Neural cell (in vitro differentiated cells): ENCODE data around the gene VASN. TPM values are rescaled to one million over a fixed set of nuclear protein-coding genes. Genes with fewer than 3 reads are reported as not detected.

Source experiments
- H2AFZ ChIP-seq: fragments of 200-600, 300-800 bp; sonication (generic), shearing (Covaris generic); 2 replicates; pipeline ENCODE4 v1.6.0; 2014; ENCODE audit warnings: low read depth, mild to moderate bottlenecking, antibody characterized with exemption, low read length, moderate library complexity
- H3F3A ChIP-seq: fragments of 200-600 bp; shearing (Covaris generic); 2 replicates; pipeline ENCODE4 v1.6.1; 2016; ENCODE audit warnings: mild to moderate bottlenecking, moderate library complexity, mixed read lengths, antibody characterized with exemption, low read length; ENCODE audit not compliant: insufficient read depth, poor library complexity, severe bottlenecking
- H3K27ac ChIP-seq: fragments of 200-600, 300-800 bp; sonication (generic), shearing (Covaris generic); 2 replicates; pipeline ENCODE4 v1.5.1; 2014; ENCODE audit warnings: mild to moderate bottlenecking, low read length, moderate library complexity
- H3K27me3 ChIP-seq: fragments of 300-800, 200-600 bp; sonication (generic), shearing (Covaris generic); 2 replicates; pipeline ENCODE4 v1.6.0; 2014; ENCODE audit warnings: mild to moderate bottlenecking, low read depth, low read length, moderate library complexity; ENCODE audit not compliant: insufficient read depth
- H3K36me3 ChIP-seq: fragments of 300-800, 200-600 bp; sonication (generic), shearing (Covaris generic); 2 replicates; pipeline ENCODE4 v1.5.1; 2014; ENCODE audit warnings: mild to moderate bottlenecking, antibody characterized with exemption, low read length, moderate library complexity; ENCODE audit not compliant: insufficient read depth
- H3K4me2 ChIP-seq: fragments of 300-800, 200-600 bp; sonication (generic), shearing (Covaris generic); 2 replicates; pipeline ENCODE4 v1.6.0; 2014; ENCODE audit warnings: mild to moderate bottlenecking, low read length
- H3K4me3 ChIP-seq: fragments of 300-800, 200-600 bp; sonication (generic), shearing (Covaris generic); 2 replicates; pipeline ENCODE4 v1.5.1; 2014; ENCODE audit warnings: mild to moderate bottlenecking, low read length, moderate library complexity
- H3K79me2 ChIP-seq: fragments of 200-600 bp; shearing (Covaris generic); replicated peaks from 2 replicates; pipeline ENCODE4 v1.6.0; 2014; ENCODE audit warnings: mild to moderate bottlenecking, low read length, moderate library complexity; ENCODE audit not compliant: insufficient read depth
- H3K9ac ChIP-seq: fragments of 300-800, 200-600 bp; sonication (generic), shearing (Covaris generic); 2 replicates; pipeline ENCODE4 v1.6.1; 2016; ENCODE audit warnings: mild to moderate bottlenecking, low read length, mixed read lengths
- H3K9me2 ChIP-seq: fragments of 200-600 bp; shearing (Covaris generic); 2 replicates; pipeline ENCODE4 v1.6.1; 2016; ENCODE audit warnings: mild to moderate bottlenecking, low read length, mixed read lengths; ENCODE audit not compliant: insufficient read depth
- H3K9me3 ChIP-seq: fragments of 200-600, 300-800 bp; sonication (generic), shearing (Covaris generic); 2 replicates; pipeline ENCODE4 v1.6.1; 2016; ENCODE audit warnings: mild to moderate bottlenecking, mixed run types, low read length, moderate library complexity, mixed read lengths
- H4K20me1 ChIP-seq: fragments of 200-600 bp; shearing (Covaris generic); 2 replicates; pipeline ENCODE4 v1.6.1; 2016; ENCODE audit warnings: mild to moderate bottlenecking, mixed run types; ENCODE audit not compliant: insufficient read depth
- EP300 ChIP-seq: fragments of 450-650 bp; conservative IDR thresholded peaks from 2 replicates; pipeline ENCODE4 v1.6.1; 2014; ENCODE audit warnings: antibody characterized with exemption, mild to moderate bottlenecking, moderate library complexity; ENCODE audit not compliant: poor library complexity, severe bottlenecking
- EZH2 ChIP-seq: fragments of 200-600, 300-800 bp; shearing (Covaris generic), sonication (generic); IDR thresholded peaks from 2 replicates; pipeline ENCODE4 v1.6.1; 2014; ENCODE audit warnings: antibody characterized with exemption, low read length, borderline replicate concordance, mild to moderate bottlenecking; ENCODE audit not compliant: insufficient read depth, poor library complexity, severe bottlenecking
- MXI1 ChIP-seq: fragments of 450-650 bp; conservative IDR thresholded peaks from 2 replicates; pipeline ENCODE4 v1.6.1; 2014; ENCODE audit warnings: antibody characterized with exemption, mild to moderate bottlenecking; ENCODE audit not compliant: poor library complexity, severe bottlenecking
- POLR2AphosphoS5 ChIP-seq: IDR thresholded peaks from 2 replicates; pipeline ENCODE4 v1.6.1; 2012
- RAD21 ChIP-seq: fragments of 450-650 bp; conservative IDR thresholded peaks from 2 replicates; pipeline ENCODE4 v1.6.1; 2014; ENCODE audit warnings: antibody characterized with exemption, mild to moderate bottlenecking, moderate library complexity
- SMC3 ChIP-seq: fragments of 450-650 bp; conservative IDR thresholded peaks from 2 replicates; pipeline ENCODE4 v1.6.1; 2014; ENCODE audit warnings: antibody characterized with exemption, mild to moderate bottlenecking, moderate library complexity; ENCODE audit not compliant: poor library complexity
- TAF1 ChIP-seq: IDR thresholded peaks from 2 replicates; pipeline ENCODE4 v1.6.1; 2012; ENCODE audit warnings: low read depth
- polyA plus RNA-seq: library from polyadenylated mRNA; depleted of rRNA; stranded (reverse); fragments of >200 nt; gene quantifications from 2 replicates; pipeline ENCODE4 v1.2.3, GENCODE V29; 2014
- TF ChIP-seq, protein P1 (sequence below): IDR thresholded peaks from 2 replicates; pipeline ENCODE4 v1.6.1; 2012; ENCODE audit warnings: borderline replicate concordance
- TF ChIP-seq, protein P2 (sequence below): fragments of 450-650 bp; IDR thresholded peaks from 2 replicates; pipeline ENCODE4 v1.5.1; 2014; ENCODE audit warnings: antibody characterized with exemption, mild to moderate bottlenecking, moderate library complexity; ENCODE audit not compliant: poor library complexity, severe bottlenecking

VASN gene
- polyA plus RNA-seq, 1 donor from 2014 or later: 0.57 TPM

DNA sequence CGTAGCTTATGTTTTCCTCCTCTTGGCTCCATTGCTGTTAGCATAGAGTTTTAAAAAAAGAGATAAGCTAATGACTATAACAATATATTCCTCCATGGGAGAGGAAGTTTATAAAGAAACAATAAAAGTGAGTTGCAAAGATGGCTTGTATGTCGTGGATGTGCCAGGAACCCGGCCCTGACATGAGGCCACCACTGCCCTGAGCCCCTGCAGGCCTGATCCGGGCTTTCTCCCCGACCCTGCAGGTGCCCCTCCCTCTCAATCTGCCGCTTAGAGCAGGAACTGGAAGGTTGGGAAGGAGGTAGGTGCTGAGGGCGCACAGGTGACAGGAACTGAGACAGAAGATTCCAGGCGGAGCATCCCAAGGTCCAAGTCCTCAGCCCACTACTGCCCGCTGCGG lies 32.2 kb upstream of the VASN start:
- H4K20me1 ChIP-seq: no peaks in the 10 kb centered on the region
- H3K36me3 ChIP-seq: no peaks in the 10 kb centered on the region

DNA sequence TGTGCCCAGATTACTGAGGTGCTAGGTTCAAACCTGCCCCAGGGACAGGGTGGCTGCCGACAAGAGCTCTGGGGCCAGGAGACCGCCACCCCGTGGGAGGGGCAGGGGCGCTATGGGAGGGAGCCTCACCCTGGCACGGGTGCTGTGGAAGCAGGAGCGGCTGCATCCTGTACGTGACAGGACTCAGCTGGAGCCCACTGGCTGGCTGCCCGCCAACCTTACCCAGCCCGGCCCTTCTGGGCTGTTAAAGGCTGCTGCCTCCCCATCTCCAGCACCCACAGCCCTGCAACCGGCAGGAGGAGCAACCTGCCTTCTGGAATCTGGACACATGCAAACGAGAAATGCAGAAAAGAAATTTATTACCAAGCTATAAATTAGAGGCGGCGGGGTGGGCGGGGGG lies 31.7 kb upstream of the VASN start:
- no peaks in the 10 kb centered on the region for H3K9me3 ChIP-seq
- no peak overlapping the region for H2AFZ ChIP-seq
- H3F3A ChIP-seq: no peaks in the 10 kb centered on the region
- H3K9me2 ChIP-seq: no peaks in the 10 kb centered on the region
- no peaks in the 10 kb centered on the region for H4K20me1 ChIP-seq
- H3K79me2 ChIP-seq: no peaks in the 10 kb centered on the region
- H3K4me3 ChIP-seq: no peak overlapping the region
- H3K4me2 ChIP-seq: no peak overlapping the region
- TF ChIP-seq SMC3 (no peak), EZH2 (no peak), TAF1 (no peak), EP300 (no peak), POLR2AphosphoS5 (no peak), RAD21 (no peak), MXI1 (no peak)
- TF ChIP-seq, protein P1, sequence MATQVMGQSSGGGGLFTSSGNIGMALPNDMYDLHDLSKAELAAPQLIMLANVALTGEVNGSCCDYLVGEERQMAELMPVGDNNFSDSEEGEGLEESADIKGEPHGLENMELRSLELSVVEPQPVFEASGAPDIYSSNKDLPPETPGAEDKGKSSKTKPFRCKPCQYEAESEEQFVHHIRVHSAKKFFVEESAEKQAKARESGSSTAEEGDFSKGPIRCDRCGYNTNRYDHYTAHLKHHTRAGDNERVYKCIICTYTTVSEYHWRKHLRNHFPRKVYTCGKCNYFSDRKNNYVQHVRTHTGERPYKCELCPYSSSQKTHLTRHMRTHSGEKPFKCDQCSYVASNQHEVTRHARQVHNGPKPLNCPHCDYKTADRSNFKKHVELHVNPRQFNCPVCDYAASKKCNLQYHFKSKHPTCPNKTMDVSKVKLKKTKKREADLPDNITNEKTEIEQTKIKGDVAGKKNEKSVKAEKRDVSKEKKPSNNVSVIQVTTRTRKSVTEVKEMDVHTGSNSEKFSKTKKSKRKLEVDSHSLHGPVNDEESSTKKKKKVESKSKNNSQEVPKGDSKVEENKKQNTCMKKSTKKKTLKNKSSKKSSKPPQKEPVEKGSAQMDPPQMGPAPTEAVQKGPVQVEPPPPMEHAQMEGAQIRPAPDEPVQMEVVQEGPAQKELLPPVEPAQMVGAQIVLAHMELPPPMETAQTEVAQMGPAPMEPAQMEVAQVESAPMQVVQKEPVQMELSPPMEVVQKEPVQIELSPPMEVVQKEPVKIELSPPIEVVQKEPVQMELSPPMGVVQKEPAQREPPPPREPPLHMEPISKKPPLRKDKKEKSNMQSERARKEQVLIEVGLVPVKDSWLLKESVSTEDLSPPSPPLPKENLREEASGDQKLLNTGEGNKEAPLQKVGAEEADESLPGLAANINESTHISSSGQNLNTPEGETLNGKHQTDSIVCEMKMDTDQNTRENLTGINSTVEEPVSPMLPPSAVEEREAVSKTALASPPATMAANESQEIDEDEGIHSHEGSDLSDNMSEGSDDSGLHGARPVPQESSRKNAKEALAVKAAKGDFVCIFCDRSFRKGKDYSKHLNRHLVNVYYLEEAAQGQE: no peak
- TF ChIP-seq, protein P2, sequence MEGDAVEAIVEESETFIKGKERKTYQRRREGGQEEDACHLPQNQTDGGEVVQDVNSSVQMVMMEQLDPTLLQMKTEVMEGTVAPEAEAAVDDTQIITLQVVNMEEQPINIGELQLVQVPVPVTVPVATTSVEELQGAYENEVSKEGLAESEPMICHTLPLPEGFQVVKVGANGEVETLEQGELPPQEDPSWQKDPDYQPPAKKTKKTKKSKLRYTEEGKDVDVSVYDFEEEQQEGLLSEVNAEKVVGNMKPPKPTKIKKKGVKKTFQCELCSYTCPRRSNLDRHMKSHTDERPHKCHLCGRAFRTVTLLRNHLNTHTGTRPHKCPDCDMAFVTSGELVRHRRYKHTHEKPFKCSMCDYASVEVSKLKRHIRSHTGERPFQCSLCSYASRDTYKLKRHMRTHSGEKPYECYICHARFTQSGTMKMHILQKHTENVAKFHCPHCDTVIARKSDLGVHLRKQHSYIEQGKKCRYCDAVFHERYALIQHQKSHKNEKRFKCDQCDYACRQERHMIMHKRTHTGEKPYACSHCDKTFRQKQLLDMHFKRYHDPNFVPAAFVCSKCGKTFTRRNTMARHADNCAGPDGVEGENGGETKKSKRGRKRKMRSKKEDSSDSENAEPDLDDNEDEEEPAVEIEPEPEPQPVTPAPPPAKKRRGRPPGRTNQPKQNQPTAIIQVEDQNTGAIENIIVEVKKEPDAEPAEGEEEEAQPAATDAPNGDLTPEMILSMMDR: no peak
- no peaks in the 10 kb centered on the region for H3K27me3 ChIP-seq
- H3K9ac ChIP-seq: no peak overlapping the region
- H3K27ac ChIP-seq: no peak overlapping the region
- no peaks in the 10 kb centered on the region for H3K36me3 ChIP-seq

More for the DNA sequence above, 32.2 kb upstream of the VASN start:
- no peaks in the 10 kb centered on the region for H3K9me2 ChIP-seq
- no peaks in the 10 kb centered on the region for H3K27me3 ChIP-seq
- H2AFZ ChIP-seq: no peak overlapping the region
- H3K4me2 ChIP-seq: no peak overlapping the region
- no peak overlapping the region for H3K4me3 ChIP-seq
- H3K9ac ChIP-seq: no peak overlapping the region
- TF ChIP-seq, protein P1: no peak
- TF ChIP-seq POLR2AphosphoS5: no peak
- TF ChIP-seq MXI1: no peak
- no peak for TF ChIP-seq EP300
- no peak for TF ChIP-seq TAF1
- TF ChIP-seq, protein P2: no peak
- TF ChIP-seq SMC3: no peak
- no peaks in the 10 kb centered on the region for H3F3A ChIP-seq
- no peak overlapping the region for H3K27ac ChIP-seq
- H3K79me2 ChIP-seq: no peaks in the 10 kb centered on the region
- no peaks in the 10 kb centered on the region for H3K9me3 ChIP-seq
